Thoracic aorta (tissue), 2 donors: ENCODE data around the gene USP15. TPM values are rescaled to one million over a fixed set of nuclear protein-coding genes. Genes with fewer than 3 reads are reported as not detected.

Experiments
- ATAC-seq: fragments of 150-250 bp; one replicate; pipeline ENCODE4 v1.8.0; 2017; ENCODE audit warnings: low read depth; ENCODE audit not compliant: insufficient number of reproducible peaks, low FRiP score
- DNase-seq: peaks from one replicate; pipeline ENCODE4 v3.0.0-alpha.2; 2020; ENCODE audit warnings: low spot score
- H3K27ac ChIP-seq, 2 donors: fragments of 200-600 bp; sonication (generic); 1 replicate in 1 of 2; 2 replicates in 1 of 2; pipeline ENCODE4 v1.5.1; 2016; ENCODE audit warnings: mild to moderate bottlenecking in 2 of 2, moderate library complexity in 2 of 2
- H3K27me3 ChIP-seq: fragments of 200-600 bp; sonication (generic); replicated peaks from 2 replicates; pipeline ENCODE4 v1.6.0; 2016; ENCODE audit warnings: mild to moderate bottlenecking; ENCODE audit not compliant: insufficient read depth
- H3K36me3 ChIP-seq: fragments of 200-600 bp; sonication (generic); one replicate; pipeline ENCODE4 v1.5.1; 2016
- H3K4me1 ChIP-seq, 2 donors: fragments of 200-600 bp; sonication (generic); 1 replicate in 1 of 2; 2 replicates in 1 of 2; pipeline versions ENCODE4 v1.5.1 to v1.6.0; 2016; ENCODE audit warnings: low read depth in 2 of 2, mild to moderate bottlenecking in 1 of 2; ENCODE audit not compliant: control insufficient read depth in 1 of 2
- H3K4me3 ChIP-seq: fragments of 200-600 bp; sonication (generic); 2 replicates; pipeline ENCODE4 v1.5.1; 2016; ENCODE audit warnings: mild to moderate bottlenecking
- H3K9me3 ChIP-seq: fragments of 200-600 bp; sonication (generic); 2 replicates; pipeline ENCODE4 v1.5.1; 2016
- total RNA-seq, 2 donors: library from RNA; depleted of rRNA; stranded (reverse); fragments of >200 nt; gene quantifications; one replicate each; pipeline versions ENCODE4 v1.1.0 to v1.2.3, GENCODE V29; 2016
- TF ChIP-seq, protein P1 (sequence below): fragments of 200-600 bp; sonication (generic); IDR thresholded peaks from one replicate; pipeline ENCODE4 v1.5.1; 2019; ENCODE audit warnings: antibody characterized with exemption

Gene USP15
- total RNA-seq, 2 donors from 2014 or later, result 39.5 to 128 TPM

DNA sequence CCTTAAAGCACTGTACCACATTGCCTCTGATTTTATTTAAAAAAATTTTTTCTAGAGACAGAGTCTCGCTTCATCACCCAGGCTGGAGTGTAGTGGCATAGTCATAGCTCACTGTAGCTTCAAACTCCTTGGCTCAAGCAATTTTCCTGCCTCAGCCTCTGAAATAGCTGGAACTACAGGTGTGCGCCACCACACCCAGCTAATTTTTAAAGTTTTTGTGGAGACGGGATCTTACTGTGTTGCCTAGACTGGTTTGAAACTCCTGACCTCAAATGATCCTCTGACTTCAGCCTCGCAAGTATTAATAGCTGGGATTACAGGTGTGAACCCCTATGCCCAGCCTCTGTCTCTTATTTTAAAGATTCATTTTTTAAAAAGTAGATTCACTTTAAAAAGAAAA, 5.3 kb downstream of the USP15 start:
- no peak for DNase-seq
- ATAC-seq, result no peak
- H3K9me3 ChIP-seq, result no peaks in the 10 kb centered on the region
- H3K27me3 ChIP-seq, result no peaks in the 10 kb centered on the region
- H3K27ac ChIP-seq, result no peak overlapping the region
- no peak overlapping the region for H3K4me3 ChIP-seq
- peaks cover 45 to 68% of the 10 kb centered on the region in 2 donors for H3K4me1 ChIP-seq
- H3K36me3 ChIP-seq, result no peaks in the 10 kb centered on the region
- TF ChIP-seq, protein P1, sequence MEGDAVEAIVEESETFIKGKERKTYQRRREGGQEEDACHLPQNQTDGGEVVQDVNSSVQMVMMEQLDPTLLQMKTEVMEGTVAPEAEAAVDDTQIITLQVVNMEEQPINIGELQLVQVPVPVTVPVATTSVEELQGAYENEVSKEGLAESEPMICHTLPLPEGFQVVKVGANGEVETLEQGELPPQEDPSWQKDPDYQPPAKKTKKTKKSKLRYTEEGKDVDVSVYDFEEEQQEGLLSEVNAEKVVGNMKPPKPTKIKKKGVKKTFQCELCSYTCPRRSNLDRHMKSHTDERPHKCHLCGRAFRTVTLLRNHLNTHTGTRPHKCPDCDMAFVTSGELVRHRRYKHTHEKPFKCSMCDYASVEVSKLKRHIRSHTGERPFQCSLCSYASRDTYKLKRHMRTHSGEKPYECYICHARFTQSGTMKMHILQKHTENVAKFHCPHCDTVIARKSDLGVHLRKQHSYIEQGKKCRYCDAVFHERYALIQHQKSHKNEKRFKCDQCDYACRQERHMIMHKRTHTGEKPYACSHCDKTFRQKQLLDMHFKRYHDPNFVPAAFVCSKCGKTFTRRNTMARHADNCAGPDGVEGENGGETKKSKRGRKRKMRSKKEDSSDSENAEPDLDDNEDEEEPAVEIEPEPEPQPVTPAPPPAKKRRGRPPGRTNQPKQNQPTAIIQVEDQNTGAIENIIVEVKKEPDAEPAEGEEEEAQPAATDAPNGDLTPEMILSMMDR, result no peak

DNA sequence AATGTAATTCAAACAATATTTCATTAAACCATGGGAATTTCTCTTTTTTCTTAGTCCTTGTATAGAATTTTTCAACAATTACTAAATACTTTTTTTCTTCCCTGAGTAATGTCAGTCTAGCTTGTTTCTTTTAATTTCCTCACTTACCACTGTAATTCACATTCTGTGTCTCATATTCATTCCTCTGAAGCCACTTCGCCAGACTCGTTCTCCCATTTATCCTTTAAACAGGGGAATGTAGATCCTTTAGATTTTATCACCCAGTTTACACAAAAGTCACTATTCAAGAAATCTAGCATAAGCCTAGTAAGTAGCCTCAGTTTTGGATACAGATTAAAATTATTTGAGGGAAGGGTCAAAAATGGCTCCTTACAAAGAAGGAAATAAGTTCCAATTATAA, 6.8 kb downstream of the USP15 start:
- H3K4me1 ChIP-seq, result peaks cover 53 to 73% of the 10 kb centered on the region in 2 donors
- no peaks in the 10 kb centered on the region for H3K36me3 ChIP-seq
- no peak overlapping the region for H3K4me3 ChIP-seq

DNA sequence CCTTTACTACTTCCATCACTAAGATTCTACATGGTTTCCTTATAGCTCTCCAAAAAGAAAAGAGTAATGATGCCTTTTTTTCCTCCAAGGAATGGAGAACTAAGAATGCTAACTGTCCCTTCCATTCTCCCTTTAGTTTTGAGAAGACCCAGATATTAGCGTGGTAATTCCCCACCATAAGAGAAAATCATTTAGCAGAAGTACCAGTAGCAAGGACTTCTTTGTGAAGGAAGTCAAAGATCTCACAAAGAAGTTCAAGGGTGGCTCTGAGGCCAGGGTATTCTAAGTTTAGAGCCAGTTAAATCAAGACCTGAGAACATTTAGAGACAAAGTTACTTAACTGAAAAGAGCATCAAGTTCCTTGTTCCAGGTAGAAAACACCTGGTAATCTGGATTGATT, 7.3 kb downstream of the USP15 start:
- ATAC-seq, result no peak
- H3K9me3 ChIP-seq, result no peaks in the 10 kb centered on the region
- peaks cover 53 to 70% of the 10 kb centered on the region in 2 donors for H3K4me1 ChIP-seq
- no peaks in the 10 kb centered on the region for H3K27me3 ChIP-seq
- TF ChIP-seq, protein P1, result no peak
- no peaks in the 10 kb centered on the region for H3K36me3 ChIP-seq
- H3K27ac ChIP-seq, result no peak overlapping the region
- DNase-seq, result no peak
- no peak overlapping the region for H3K4me3 ChIP-seq

More for the DNA sequence above, 6.8 kb downstream of the USP15 start:
- TF ChIP-seq, protein P1, result no peak
- no peak for ATAC-seq
- Histone ChIP-seq H3K9me3 (no peaks in the 10 kb centered on the region), H3K27ac (no peak overlapping the region), H3K27me3 (no peaks in the 10 kb centered on the region)
- no peak for DNase-seq

DNA sequence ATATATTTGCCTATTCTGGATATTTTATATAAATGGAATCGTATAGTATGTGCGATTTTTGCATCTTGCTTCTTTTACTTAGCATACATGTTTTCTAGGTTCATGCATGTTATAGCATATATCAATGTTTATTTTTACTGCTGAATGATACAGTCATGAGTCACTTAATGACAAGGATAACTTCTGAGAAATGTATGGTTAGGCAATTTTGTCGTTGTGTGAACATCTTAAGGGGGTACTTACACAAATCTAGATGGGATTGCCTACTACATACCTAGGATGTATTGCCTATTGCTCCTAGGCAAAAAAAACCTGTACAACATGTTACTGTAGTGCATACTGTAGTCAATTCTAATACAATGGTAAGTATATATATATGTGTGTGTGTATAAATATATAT, 8.8 kb downstream of the USP15 start:
- Histone ChIP-seq H3K27ac (no peak overlapping the region), H3K9me3 (no peaks in the 10 kb centered on the region), H3K4me1 (peaks cover 59 to 60% of the 10 kb centered on the region in 2 donors), H3K4me3 (no peak overlapping the region), H3K27me3 (no peaks in the 10 kb centered on the region), H3K36me3 (no peaks in the 10 kb centered on the region)
- ATAC-seq, result no peak
- TF ChIP-seq, protein P1, result no peak
- DNase-seq, result no peak

DNA sequence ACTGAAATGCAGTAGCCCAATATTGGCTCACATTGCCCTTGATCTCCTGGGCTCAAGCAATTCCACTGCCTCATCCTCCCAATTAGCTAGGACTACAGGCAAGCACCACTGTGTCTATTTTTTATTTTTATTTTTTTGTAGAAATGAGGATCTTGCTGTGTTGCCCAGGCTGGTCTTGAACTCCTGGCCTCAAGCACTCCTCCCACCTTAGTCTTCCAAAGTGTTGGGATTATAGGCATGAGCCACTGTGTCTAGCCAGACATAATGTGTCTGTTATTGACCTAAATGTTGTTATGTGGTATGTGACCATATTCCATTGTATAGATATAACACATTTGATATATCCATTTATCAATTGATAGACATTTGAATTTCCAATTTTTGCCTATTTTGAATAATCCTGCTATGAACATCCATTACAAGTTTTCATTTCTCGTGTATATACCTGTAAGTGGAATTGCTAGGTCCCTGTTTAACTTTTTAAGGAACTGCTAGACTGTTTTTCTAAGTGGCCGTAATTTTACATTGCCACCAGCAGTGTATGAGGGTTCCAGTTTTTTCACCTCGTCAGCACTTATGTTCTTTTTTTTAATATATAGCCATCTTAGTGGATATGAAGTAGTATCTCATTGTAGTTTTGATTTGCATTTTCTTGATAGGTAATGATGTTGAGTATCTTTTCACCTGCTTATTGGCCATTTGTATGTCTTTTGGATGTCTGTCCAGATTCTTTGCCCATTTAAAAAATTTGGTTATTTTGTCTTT, 9.4 kb downstream of the USP15 start:
- H3K36me3 ChIP-seq, result no peaks in the 10 kb centered on the region
- TF ChIP-seq, protein P1, result no peak
- H3K4me1 ChIP-seq, result peaks cover 60 to 62% of the 10 kb centered on the region in 2 donors
- no peaks in the 10 kb centered on the region for H3K9me3 ChIP-seq
- no peak overlapping the region for H3K27ac ChIP-seq
- H3K27me3 ChIP-seq, result no peaks in the 10 kb centered on the region
- DNase-seq, result no peak
- H3K4me3 ChIP-seq, result no peak overlapping the region
- ATAC-seq, result no peak
